KBM-7 (cell line): Measurements from ENCODE around the gene UNC50.
"Not testable (repeated sequence)": the region's sequence is repeated elsewhere in the genome, so short reads cannot be mapped to it uniquely, and the experiment has no call there.

Experiments
- DNase-seq: peaks from one replicate; pipeline ENCODE4 v3.0.0-alpha.2; 2015
- in situ Hi-C: fragments of 300-500 bp; cut with MboI; formaldehyde crosslinking; loops from 2 replicates; pipeline ENCODE4 v1.14.3; 2020; ENCODE audit warnings: low sequenced_read_pairs, low pct_unique_long_range_greater_than_20kb, mixed read lengths

UNC50 gene

GRCh38 chr2:98572676-98573075 lies 35.7 kb upstream of the UNC50 start:
- no peak for DNase-seq
- in situ Hi-C loops = no loop called here

- DNase-seq = no peak
- in situ Hi-C loops = no loop called here
These were observed 35.0 kb upstream of the UNC50 start for GRCh38 chr2:98573426-98573825.

- no peak for DNase-seq
- in situ Hi-C loops = no loop called here
These were observed 31.6 kb upstream of the UNC50 start for GRCh38 chr2:98576666-98577312.

GRCh38 chr2:98577313-98577712 lies 31.1 kb upstream of the UNC50 start:
- in situ Hi-C loops = no loop called here
- no peak for DNase-seq

GRCh38 chr2:98578231-98578630 lies 30.2 kb upstream of the UNC50 start:
- in situ Hi-C loops = no loop called here
- no peak for DNase-seq

GRCh38 chr2:98579926-98580325 lies 28.5 kb upstream of the UNC50 start:
- no peak for DNase-seq
- in situ Hi-C loops = no loop called here

GRCh38 chr2:98580656-98581284 lies 27.6 kb upstream of the UNC50 start:
- DNase-seq = no peak
- in situ Hi-C loops = no loop called here

- DNase-seq = no peak
- in situ Hi-C loops = no loop called here
These were observed 25.9 kb upstream of the UNC50 start for GRCh38 chr2:98582523-98582922.

GRCh38 chr2:98583276-98583675 lies 25.1 kb upstream of the UNC50 start:
- no peak for DNase-seq
- in situ Hi-C loops = no loop called here

GRCh38 chr2:98583816-98584618 lies 24.4 kb upstream of the UNC50 start:
- in situ Hi-C loops = no loop called here
- DNase-seq = no peak

GRCh38 chr2:98585386-98585785 lies 23.0 kb upstream of the UNC50 start:
- in situ Hi-C loops = no loop called here
- DNase-seq = no peak

GRCh38 chr2:98586551-98587140 lies 21.7 kb upstream of the UNC50 start:
- DNase-seq = no peak
- in situ Hi-C loops = no loop called here

GRCh38 chr2:98588880-98589431 lies 19.4 kb upstream of the UNC50 start:
- in situ Hi-C loops = no loop called here
- no peak for DNase-seq

- in situ Hi-C loops = no loop called here
- no peak for DNase-seq
These were observed 18.9 kb upstream of the UNC50 start for GRCh38 chr2:98589489-98589888.

GRCh38 chr2:98592565-98592964 lies 15.8 kb upstream of the UNC50 start:
- in situ Hi-C loops = no loop called here
- no peak for DNase-seq

- DNase-seq, in situ Hi-C loops: not testable (repeated sequence)
These were observed 13.7 kb upstream of the UNC50 start for GRCh38 chr2:98594665-98595064.

GRCh38 chr2:98598781-98599428 lies 9.5 kb upstream of the UNC50 start:
- no peak for DNase-seq

GRCh38 chr2:98601532-98602132 lies 6.8 kb upstream of the UNC50 start:
- DNase-seq = peak; percentile 55
- in situ Hi-C loops = no loop called here

More at GRCh38 chr2:98598781-98599428, 9.5 kb upstream of the UNC50 start:
- in situ Hi-C loops = no loop called here

- no peak for DNase-seq
- in situ Hi-C loops = no loop called here
These were observed 3.8 kb upstream of the UNC50 start for GRCh38 chr2:98604547-98604946.
